GM19372 (cell line): ENCODE results near the gene TMEM234.
"Not testable (repeated sequence)": the region's sequence is repeated elsewhere in the genome, so short reads cannot be mapped to it uniquely, and the experiment has no call there.

Experiments used
- ATAC-seq: cut with Tn5 transposase; IDR thresholded peaks from one replicate; pipeline ENCODE4 v1.9.1; 2021; ENCODE audit warnings: mild to moderate bottlenecking, low read depth, moderate library complexity; ENCODE audit not compliant: unreplicated experiment

Gene TMEM234

DNA sequence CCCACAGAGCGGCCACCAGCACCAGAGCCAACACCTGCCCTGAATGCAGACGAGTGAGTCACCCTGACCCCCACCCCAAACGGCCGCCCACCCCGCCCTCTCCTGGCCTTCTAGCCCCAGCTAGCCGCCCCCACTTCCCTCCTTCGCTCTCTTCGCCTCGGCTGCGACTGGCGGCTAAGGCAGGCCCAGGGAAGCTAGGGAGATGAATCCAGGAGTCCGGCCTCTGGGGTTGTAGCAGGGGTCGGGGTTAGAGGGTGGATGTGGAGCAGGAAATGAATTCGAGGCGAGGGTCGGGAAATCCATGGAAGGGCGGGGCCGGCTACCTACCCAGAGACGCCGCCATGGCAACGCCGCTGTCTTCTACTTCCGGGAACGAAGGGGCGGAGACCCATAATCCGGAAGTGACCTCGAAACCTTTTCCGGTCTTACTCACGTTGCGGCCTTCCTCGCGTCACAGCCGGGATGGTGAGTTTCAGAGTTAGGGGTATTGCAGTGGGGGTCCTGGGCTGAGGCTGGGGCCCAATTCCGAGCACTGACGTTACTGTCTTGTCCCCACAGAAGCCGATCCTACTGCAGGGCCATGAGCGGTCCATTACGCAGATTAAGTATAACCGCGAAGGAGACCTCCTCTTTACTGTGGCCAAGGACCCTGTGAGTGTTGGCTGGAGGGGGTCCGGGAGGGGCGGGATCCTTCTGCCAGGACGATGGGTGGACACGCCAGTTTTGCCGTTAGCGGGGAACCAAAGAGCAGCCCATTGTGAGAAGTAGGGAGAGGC, at the start of gene TMEM234, which contains the start of gene EIF3I:
Gene TMEM234, minus strand, starts transcription at position 374 of the 776 bp plus-strand sequence. Its CDS starts 31 bp downstream, at position 343.
Gene EIF3I, plus strand, starts transcription at position 428 of the 776 bp plus-strand sequence. Its CDS starts 35 bp downstream, at position 463.
- ATAC-seq, result peak; percentile 97

DNA sequence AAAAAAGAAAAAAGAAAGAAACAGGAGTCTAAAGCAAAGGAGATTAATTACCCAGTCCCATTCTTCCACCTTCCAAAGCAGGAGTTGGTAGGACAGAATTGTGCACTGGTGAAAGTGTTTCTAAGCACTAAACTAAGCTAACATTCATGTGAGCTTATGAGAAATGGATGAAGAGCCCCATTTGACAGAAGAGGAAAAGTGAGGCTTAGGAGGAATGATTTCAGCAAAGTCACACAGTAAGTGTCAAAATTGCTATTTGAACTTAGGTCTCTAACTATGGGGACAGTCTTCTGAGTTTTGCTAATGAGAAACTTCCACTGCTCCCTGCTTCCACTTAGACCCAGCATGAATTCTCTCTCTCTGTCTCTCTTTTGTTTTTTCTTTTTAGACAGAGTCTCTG, 47.6 kb upstream of the TMEM234 start:
- no peak for ATAC-seq

DNA sequence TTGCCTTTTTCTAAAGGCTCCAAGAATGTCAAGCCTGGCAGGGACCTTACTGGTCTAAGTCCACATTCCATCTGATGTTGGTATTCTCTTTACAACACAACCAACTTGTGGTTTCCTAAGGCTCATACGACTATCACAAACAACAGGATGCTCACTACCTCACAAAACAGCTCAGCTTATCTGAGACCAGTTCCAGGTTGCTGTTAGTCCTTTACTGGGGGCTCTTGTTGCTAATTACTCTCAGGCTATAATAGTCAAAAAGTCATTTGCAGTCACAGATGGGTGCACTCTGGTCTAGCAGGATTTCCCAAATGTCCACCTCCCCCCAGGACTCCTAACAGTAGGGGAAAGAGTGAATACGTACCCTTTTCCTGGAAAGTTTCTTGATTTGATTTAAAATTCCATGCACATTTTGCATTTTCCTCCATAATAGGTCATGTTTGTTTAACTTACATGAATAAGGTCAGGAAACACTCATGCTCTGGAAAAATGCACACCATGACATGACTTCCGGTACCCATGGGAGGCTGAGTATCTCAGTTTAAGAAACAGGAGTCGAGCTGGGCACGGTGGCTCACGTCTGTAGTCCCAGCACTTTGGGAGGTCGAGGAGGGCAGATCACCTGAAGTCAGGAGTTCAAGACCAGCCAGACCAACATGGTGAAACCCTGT, 44.9 kb upstream of the TMEM234 start:
- ATAC-seq, result no peak

DNA sequence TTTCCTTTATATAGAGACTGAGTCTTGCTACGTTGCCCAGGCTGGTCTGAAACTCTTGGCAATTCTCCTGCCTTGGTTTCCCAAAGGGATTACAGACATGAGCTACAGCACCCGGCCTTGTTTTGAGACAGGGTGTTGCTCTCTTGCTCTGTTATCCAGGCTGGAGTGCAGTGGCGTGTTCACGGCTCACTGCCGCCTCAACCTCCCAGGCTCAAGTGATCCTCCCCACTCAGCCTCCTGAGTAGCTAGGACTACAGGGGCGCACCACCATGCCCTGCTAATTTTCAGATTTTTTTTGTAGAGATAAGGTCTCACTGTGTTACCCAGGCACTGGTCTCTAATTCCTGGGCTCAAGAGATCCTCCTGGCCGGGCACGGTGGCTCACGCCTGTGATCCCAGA, 43.7 kb upstream of the TMEM234 start:
- ATAC-seq, result no peak

DNA sequence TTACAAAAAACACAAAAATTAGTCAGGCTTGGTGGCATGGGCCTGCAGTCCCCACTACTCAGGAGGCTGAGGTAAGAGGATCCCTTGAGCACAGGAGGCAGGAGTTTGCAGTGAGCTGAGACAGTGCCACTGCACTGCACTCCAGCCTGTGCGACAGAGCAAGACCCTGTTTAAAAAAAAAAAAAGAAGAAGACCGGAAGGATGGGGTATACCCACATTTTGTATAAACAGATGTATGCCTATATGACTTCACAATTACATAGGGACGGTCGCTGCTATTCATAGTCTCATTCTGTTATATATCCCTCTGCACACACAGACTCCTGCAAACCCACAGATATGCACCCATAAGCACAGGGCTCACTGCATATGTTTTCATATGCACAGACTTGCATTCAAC, 41.6 kb upstream of the TMEM234 start:
- no peak for ATAC-seq

GRCh38 chr1:32263236-32263593, 41.1 kb upstream of the TMEM234 start:
- ATAC-seq, result not testable (repeated sequence)

GRCh38 chr1:32257227-32257508, 35.0 kb upstream of the TMEM234 start:
- ATAC-seq, result no peak

- ATAC-seq, result no peak
Measured at GRCh38 chr1:32256473-32257226, 34.5 kb upstream of the TMEM234 start.

DNA sequence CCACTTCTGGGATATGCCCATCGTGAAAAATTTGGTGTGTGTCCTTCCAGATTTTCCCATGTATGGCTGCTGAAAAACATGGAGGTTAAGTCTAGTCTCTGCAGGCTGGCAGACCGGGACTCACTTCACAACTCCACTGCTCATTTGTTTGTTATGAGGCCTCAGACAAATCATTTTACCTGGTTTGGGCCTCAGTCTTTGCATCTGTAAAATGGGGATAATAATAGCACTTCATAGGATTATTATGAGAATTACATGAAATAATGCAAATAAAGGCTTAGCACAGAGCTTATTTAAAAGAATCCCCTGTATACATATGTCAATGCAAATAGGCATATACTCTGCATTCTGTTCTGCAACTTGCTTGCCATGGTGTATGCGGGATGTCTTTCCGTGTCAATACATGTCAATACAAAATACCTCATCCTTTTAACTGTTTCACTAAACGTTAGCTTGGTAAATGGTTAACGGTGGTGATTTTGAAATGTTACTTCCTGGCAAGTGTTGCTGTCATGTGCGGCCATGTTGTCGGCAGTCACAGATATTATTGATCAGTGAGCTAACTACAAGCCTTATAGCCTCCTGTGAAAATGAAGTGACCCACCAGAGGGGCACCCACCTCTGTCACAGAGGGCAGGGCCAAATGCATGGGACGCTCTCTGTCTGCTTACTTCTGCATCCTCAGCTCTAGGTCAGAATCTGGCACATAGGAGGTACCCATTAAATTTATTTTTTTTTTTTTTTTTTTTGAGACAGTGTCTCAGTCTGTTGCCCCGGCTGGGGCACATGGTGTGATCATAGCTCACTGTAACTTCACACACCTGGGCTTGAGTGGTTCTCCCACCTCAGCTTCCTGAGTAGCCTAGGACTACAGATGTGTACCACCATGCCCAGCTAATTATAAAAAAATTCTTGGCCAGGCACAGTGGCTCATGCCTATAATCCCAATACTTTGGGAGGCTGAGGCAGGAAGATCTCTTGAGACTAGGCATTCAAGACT, 33.2 kb upstream of the TMEM234 start:
- no peak for ATAC-seq

DNA sequence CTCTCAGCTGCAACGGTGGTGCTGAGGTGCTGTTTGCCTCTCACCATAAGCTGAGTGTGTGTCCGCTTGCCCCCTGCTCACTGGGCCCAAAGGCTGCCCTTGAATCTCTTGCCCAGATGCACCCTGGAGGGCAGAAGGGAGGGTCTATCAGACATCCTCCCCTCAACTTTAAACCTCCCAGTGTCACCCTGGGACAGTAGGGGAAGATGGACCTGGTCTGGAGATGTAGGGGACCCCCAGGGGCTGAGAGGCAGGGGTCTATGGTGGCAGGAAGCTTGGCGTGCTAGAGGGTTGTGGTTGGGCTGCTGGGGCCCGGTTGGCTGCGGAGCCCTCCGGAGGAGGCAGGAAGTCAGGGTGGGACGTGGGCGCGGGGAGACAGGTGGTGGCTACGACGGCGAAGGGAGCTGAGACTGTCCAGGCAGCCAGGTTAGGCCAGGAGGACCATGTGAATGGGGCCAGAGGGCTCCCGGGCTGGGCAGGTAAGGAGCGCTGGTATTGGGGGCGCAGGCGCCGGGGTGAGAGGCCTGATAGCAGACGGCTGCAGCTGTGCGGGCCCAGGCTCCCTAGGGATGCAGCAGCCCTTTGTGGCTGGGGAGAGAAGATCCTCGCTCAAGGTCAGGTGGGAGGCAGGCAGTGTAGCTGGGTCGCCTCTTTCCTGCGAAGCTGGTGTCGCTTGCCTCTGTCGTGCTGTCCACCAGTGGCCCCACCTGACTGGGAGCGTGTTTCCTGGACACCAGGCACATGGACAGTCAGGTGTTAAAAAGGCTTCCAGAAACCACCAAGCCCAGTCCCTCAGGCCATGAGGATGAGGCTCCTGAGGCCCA, 29.0 kb upstream of the TMEM234 start, which contains the start of gene LCK:
Gene LCK, plus strand, starts transcription at position 373 of the 824 bp plus-strand sequence. CDS start 23,065 bp downstream, outside the sequence.
- no peak for ATAC-seq

DNA sequence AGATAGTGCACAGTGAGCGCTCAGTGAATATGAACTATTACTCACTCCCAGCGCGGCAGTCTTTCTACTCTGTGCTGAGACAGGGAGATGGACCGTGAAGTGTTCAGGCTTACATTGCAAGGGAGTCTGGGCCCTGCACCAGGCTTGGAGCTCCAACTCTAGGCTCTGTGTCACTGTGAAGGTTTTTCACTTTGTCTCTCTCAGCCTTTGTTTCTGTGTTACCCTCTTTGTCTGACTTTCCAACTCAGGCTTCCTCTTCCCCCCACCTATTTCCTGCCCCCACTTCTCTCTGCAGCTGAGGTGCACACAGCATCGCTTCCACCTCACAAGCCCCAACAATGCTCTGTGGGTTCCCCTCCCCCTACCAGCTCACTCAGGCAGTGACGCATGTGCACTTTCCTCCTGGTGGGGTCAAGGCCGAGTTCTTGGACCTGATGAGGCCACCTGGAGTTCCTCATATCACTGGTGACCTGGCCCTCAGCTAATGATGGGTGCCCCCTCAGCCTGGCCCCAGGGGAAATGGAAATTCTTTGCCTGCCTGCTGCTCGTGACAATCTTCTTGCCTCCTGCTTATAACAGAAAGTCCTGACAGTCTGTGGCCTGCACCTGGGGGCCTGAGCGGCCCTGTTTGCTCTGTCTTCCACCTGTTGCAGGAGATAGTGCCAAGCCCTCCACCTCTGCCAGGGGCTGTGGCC, 27.8 kb upstream of the TMEM234 start:
- peak; percentile 58 for ATAC-seq

DNA sequence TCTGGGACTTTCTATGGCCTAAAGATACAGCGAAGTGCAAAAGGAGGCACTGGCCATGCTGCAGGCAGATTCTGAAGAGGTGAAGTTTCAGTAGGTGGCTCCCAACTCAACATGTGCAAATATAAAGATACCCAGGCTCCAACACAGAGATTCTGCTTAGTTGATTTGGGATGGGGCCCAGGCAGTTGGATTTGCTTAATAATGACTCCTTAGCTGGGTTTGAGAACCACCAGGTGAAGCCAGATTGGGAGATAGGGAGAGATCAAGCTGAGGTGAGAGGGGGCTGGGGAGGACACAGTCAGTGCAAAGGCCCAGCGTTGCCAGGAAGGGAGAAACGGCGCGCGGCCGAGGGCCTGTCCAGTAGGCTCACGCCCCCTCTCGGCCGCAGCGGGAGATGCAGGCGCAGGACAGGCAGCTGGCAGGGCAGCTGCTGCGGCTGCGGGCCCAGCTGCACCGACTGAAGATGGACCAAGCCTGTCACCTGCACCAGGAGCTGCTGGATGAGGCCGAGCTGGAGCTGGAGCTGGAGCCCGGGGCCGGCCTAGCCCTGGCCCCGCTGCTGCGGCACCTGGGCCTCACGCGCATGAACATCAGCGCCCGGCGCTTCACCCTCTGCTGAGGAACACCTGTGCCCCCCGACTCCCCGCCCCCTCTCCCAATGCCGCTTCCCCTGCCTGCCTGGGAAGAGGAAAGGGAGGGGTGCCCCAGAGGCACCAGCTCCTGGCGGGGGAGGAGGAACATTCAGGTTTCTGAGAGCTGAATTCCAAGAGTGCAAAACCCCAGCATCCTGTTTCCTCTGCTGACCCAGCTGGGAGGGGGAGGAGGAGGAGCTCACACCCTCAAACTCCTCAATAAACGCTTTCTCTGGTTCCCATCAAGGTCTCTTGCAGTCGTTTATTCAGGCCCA, 26.1 kb upstream of the TMEM234 start:
- ATAC-seq, result no peak

- ATAC-seq, result no peak
Measured at GRCh38 chr1:32247452-32247851, 25.3 kb upstream of the TMEM234 start.

DNA sequence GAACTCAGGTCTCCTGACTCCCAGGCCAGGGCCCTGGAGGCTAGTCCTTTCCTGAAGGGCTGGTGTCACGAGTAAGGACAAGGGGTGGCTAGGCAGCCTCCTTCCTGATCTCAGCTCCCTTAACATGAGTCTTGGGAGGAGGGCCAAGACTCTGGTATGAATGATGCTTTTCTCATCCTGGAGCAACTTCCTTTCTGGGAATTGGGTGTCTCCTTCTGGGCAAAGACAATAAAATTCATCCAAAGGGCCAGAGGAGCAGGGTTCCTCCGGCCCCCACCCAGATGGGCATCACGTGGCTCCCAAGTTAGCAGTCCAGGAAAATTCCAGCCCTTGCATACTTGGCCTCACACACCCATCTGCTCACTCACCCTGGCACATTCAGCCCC, 24.7 kb upstream of the TMEM234 start, which contains the start of gene FAM167B:
Gene FAM167B, plus strand, starts transcription at position 335 of the 386 bp plus-strand sequence. CDS start 200 bp downstream, outside the sequence.
- no peak for ATAC-seq

- no peak for ATAC-seq
Measured at GRCh38 chr1:32242341-32242851, 20.2 kb upstream of the TMEM234 start.

DNA sequence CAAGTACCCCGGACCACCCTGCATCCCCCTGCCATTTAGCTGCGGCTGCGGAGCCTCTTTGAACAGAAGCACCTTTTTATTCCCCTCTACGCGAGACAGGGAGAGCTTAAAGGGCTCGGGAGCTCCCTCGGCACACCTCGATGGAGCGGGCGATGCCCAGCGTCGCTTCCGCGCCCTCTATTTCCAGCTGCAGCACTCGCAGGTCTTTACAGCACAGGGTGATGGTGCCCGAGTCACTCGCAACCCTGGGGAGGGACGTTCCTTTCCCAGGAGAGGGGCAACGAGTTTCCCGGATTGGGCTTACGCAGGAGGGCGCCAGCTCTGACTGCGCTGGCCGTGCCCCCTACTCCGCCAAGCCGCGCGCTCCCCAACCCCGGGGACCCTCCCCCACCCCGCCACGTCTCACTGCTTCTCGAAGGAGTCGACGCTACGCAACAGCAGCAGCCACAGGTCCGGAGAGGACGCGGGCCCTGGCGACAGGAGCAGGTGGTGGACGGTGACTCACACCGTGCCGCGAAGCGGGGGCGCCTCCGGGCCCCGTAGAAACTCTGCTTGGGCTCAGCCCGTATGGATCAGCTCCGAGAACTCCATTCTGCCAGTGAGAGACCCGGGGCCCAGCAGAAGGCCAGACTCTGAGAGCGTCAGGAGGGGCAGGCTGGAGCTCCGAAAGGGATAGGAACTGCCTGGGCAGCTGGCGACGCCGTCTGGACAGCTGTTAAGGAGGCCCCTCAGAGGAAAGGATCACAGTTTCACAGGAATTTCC, 19.0 kb upstream of the TMEM234 start:
- ATAC-seq, result no peak
